ENCODE data around the gene ZSCAN25.
"Not testable (repeated sequence)": the region's sequence is repeated elsewhere in the genome, so short reads cannot be mapped to it uniquely, and the experiment has no call there.

ZSCAN25 gene

GRCh38 chr7:99651290-99651689 lies 34.5 kb downstream of the ZSCAN25 start:
- DNase-seq = no peak

GRCh38 chr7:99652671-99653070 lies 35.9 kb downstream of the ZSCAN25 start:
- no peak for DNase-seq

DNA sequence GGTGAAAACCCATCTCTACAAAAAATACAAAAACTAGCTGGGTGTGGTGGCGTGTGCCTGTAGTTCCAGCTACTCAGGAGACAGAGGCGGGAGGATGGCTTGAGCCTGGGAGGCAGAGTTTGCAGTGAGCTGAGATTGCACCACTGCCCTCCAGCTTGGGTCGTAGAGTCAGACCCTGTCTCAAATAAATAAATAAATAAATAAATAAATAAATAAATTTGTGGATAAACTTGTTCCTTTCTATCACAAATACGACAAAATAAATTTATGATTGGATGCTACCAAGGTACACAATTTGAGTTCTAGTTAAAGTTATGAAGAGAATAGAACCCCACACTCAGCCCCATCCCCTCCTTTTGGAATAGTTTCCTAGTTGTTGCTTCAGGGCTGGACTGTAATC lies 36.5 kb downstream of the ZSCAN25 start:
- DNase-seq = not testable (repeated sequence)

GRCh38 chr7:99653754-99654153 lies 37.0 kb downstream of the ZSCAN25 start:
- DNase-seq = no peak

GRCh38 chr7:99654626-99655025 lies 37.9 kb downstream of the ZSCAN25 start:
- DNase-seq = not testable (repeated sequence)

DNA sequence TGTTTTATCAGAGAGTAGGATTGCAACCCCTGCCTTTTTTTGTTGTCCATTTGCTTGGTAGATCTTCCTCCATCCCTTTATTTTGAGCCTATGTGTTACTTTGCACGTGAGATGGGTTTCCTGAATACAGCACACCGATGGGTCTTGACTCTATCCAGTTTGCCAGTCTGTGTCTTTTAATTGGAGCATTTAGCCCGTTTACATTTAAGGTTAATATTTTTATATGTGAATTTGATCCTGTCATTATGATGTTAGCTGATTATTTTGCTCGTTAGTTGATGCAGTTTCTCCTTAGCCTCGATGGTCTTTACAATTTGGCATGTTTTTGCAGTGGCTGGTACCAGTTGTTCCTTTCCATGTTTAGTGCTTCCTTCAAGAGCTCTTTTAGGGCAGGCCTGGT lies 41.1 kb downstream of the ZSCAN25 start:
- DNase-seq = not testable (repeated sequence)

DNA sequence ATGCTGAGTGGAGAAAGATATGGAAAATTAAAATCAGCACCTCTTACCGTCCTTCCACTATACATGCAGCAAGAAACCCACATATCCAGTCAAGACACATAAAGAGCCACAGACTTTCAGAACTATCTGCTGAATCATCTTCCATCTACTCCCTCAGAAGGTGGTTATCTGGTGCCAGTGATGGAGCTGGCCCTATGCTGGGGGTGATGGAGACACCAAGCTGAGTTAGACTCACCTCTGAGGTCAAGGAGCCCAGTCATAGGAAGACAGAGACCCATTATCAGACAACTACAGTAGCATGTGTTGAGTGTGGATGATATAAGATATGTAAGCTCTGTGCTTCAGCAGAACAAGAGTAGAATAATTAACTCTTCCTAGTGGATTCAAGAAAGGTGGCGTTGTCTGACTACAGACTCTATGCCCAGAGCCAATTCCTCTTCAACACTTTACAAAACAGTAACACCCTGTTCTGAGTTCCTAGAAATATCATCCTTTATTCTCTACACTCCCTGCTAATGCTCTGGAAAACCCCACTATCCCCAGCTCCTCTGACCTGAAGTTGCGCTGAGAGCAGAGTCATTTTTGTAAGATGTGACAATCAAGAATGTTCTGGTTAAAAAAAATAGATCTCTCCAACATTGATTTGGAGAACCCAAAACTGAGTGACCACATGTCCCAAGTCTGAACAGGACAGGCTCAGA lies 48.7 kb downstream of the ZSCAN25 start:
- no peak for DNase-seq

DNA sequence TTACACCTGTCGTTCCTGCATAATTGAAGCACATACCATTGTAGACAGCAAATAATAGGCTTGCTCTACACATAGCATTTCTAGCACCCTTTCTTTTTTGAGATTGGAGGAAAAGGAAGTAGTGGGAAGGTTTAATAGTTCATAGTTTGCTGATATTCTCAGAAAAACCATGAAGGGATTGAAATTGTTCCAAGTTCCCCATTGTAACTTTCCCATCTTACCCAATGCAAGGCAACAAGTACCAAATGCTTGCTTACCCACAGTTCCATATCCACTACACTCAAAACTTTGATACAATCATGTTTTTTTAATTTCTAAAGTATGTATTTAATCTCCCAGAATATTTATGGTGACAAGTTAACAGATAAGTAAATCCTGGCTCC lies 49.3 kb downstream of the ZSCAN25 start:
- DNase-seq = no peak

DNA sequence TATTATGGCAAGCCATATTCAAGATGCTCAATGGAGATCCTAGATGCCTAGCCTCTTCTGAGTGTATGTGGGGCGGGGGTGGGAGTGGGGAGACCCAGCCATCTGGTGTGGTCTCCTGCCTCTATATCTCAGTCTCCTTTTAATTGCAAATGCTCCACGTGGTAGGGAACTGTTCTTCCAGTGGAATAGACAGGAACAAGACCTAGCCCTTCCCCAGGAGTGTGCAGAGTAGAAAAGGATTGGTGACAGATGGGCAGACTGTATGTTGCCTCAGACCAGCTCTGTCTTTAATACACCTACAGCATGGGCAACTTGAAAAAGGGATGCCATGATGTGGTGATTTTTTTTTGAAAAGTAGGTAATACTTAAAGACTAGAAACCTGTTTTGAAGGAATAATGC lies 50.4 kb downstream of the ZSCAN25 start:
- no peak for DNase-seq

- no peak for DNase-seq
Observed at GRCh38 chr7:99668541-99668940, 51.8 kb downstream of the ZSCAN25 start.

GRCh38 chr7:99669782-99670181 lies 53.0 kb downstream of the ZSCAN25 start:
- DNase-seq = no peak

DNA sequence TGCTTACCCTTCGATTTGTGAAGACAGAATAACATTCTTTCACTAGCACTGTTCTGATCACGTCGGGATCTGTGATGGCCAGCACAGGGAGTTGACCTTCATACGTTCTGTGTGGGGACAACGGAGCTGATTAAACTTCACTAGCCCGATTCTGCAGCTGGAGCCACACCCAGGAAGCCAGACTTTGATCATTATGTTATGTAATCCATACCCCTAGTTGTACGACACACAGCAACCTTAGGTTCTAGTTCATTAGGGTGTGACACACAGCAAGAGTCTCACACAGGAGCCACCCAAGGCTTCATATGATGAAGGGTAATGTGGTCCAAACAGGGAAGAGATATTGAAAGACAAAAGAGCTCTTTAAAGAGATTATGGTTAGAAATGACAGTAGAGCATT lies 55.8 kb downstream of the ZSCAN25 start:
- DNase-seq = no peak

DNA sequence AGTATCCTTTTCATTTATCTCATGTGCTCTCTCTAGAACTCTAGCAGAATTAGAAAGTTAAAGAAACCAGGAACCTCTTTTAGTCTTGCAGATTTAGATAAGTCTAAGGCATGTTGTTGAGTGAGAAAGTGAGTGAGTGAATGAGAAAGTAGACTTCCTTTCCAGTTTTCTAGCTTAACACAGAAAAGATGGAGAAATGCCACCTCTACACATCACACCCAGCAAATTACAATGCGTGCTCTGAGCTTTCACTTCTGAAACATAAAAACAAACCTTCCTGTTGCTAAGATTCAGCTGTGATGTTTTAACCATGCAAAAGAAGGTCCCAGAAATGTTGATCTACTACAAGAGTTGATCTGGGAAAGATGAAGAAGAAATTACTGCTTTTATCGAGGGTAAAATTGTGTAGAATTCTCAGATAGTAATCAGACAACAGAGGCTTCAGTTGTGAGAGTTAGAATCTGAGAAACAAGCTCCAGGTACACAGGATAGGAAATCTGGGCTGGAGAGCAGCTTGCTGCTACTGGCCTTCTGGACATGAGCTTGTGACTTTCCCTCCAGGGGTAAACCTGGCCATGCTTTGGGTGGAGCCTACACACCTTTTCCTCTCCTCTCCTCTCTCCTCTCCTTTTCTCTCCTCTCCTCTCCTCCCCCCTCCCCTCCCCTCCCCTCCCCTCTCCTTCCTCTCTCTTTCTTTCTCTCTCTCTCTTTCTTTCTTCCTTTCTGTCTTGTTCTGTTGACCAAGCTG lies 58.4 kb downstream of the ZSCAN25 start:
- DNase-seq = no peak

GRCh38 chr7:99677013-99677647 lies 60.4 kb downstream of the ZSCAN25 start:
- DNase-seq = no peak

DNA sequence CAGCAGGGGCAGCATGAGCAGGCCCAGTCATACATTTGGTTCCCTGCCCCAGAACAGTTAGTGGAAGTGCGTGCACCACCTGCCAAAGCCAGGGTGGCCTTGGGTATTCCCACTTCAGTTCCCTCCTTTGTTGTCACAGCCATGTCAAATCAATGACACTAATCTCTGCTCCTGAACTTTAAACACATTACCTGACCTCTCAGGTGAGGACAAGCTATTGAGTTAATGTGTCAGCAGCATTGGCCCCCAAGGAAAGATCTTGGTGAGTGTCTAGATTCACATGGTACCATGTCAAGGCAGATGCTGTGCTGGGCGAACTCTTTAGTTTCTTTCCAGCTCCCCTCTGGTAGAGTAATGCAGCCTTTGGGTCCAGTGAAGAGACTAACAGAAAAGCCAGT lies 60.9 kb downstream of the ZSCAN25 start:
- no peak for DNase-seq

GRCh38 chr7:99679032-99679399 lies 62.3 kb downstream of the ZSCAN25 start:
- peak; percentile 95 for DNase-seq

DNA sequence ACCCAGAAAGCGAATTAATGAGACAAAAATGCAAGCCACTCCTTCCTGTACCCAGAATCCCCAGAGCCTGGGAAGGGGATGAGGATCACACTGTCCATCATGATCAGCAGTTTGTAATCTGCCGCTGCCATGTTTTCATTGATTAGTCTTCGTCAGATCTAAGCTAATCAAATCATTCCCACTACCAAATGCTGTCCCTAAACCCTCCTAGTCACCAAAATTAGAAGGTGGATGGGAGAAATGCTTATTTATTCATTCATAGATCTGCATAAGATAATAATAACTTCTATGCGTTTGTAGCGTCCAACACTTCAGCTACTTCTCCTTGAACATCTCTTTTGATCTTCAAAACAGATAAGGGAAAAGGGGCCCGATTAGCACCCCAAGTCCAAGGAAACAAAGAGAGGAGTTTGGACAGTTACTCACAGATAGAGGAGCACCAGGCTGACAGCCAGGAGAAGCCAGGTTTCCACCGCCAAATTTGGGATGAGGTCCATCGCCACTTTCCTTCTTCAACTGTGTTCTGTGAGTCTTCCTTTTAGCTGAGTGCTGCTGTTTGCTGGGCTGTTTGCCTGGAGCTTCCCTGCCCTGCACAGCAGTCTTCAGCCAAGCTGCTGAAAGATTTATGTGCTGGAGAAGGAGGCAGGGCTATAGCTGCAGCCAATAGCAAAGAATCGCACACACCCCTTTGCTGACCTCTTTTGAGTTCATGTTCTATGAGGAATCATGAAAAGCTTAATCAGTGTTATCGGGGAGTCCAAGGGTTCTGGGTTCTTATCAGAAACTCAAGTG lies 62.9 kb downstream of the ZSCAN25 start, which contains the start of gene CYP3A5:
Gene CYP3A5 (minus strand): TSS at position 597 of the 792 bp plus-strand sequence. CDS start 100 bp downstream, at position 497.
- DNase-seq = peak; percentile 46
